HUES64 (cell line): ENCODE measurements around the gene FBXL22.

ENCODE experiments used
- H3K27ac ChIP-seq: 2 replicates; pipeline ENCODE4 v1.7.0; 2013; ENCODE audit warnings: low read depth, low read length, inconsistent platforms
- H3K27me3 ChIP-seq: 2 replicates; pipeline ENCODE4 v1.6.1; 2013; ENCODE audit warnings: mild to moderate bottlenecking, low read length; ENCODE audit not compliant: insufficient read depth
- H3K36me3 ChIP-seq: 2 replicates; pipeline ENCODE4 v1.6.1; 2013; ENCODE audit warnings: mild to moderate bottlenecking, low read length; ENCODE audit not compliant: insufficient read depth
- H3K4me1 ChIP-seq: 2 replicates; pipeline ENCODE4 v1.6.1; 2013; ENCODE audit warnings: mild to moderate bottlenecking, low read length, moderate library complexity; ENCODE audit not compliant: insufficient read depth
- H3K4me3 ChIP-seq: 2 replicates; pipeline ENCODE4 v1.5.1; 2013; ENCODE audit warnings: mild to moderate bottlenecking, low read length, moderate library complexity
- H3K9ac ChIP-seq: 2 replicates; pipeline ENCODE4 v1.6.1; 2013; ENCODE audit warnings: mild to moderate bottlenecking, low read depth, low read length
- H3K9me3 ChIP-seq: 2 replicates; pipeline ENCODE4 v1.6.1; 2013; ENCODE audit warnings: low read depth, low read length; ENCODE audit not compliant: insufficient read depth
- WGBS: fragments of 150-250, 120-280 bp; methylation state at CpG from one replicate; pipeline ENCODE4 v1.1.7; 2013; ENCODE audit warnings: missing lambda C conversion rate; 5-methylcytosine and 5-hydroxymethylcytosine counted together

The FBXL22 gene

GRCh38 chr15:63634154-63634553, 37.0 kb downstream of the FBXL22 start:
- Histone ChIP-seq H3K27me3 (no peaks in the 10 kb centered on the region), H3K27ac (no peak overlapping the region), H3K4me3 (no peak overlapping the region), H3K9ac (no peak overlapping the region), H3K4me1 (no peaks in the 10 kb centered on the region), H3K9me3 (no peaks in the 10 kb centered on the region), H3K36me3 (peaks cover 77% of the 10 kb centered on the region)
- no CpG with 5 or more reads among the region's 1 CpG for WGBS

GRCh38 chr15:63636518-63637061, 39.4 kb downstream of the FBXL22 start:
- no peak overlapping the region for H3K4me3 ChIP-seq
- H3K9ac ChIP-seq: no peak overlapping the region
- H3K27ac ChIP-seq: no peak overlapping the region
- no peaks in the 10 kb centered on the region for H3K9me3 ChIP-seq
- no peaks in the 10 kb centered on the region for H3K27me3 ChIP-seq
- peaks cover 80% of the 10 kb centered on the region for H3K36me3 ChIP-seq
- H3K4me1 ChIP-seq: no peaks in the 10 kb centered on the region
- 95% methylated on average over 9 of the region's 9 CpGs for WGBS

- Histone ChIP-seq H3K27me3 (no peaks in the 10 kb centered on the region), H3K4me1 (no peaks in the 10 kb centered on the region), H3K27ac (no peak overlapping the region), H3K36me3 (peaks cover 79% of the 10 kb centered on the region), H3K9ac (no peak overlapping the region), H3K9me3 (no peaks in the 10 kb centered on the region), H3K4me3 (no peak overlapping the region)
- no CpG with 5 or more reads among the region's 1 CpG for WGBS
These were observed 41.7 kb downstream of the FBXL22 start for GRCh38 chr15:63638839-63639238.

GRCh38 chr15:63640146-63640545, 43.0 kb downstream of the FBXL22 start:
- H3K9ac ChIP-seq: no peak overlapping the region
- H3K27me3 ChIP-seq: no peaks in the 10 kb centered on the region
- H3K4me1 ChIP-seq: no peaks in the 10 kb centered on the region
- no peak overlapping the region for H3K4me3 ChIP-seq
- no peak overlapping the region for H3K27ac ChIP-seq
- H3K9me3 ChIP-seq: no peaks in the 10 kb centered on the region
- WGBS: 92% methylated on average over 3 of the region's 3 CpGs
- H3K36me3 ChIP-seq: peaks cover 83% of the 10 kb centered on the region
